SK-N-MC (cell line): Measurements from ENCODE around the gene COX7A2.

Experiments
- EZH2 ChIP-seq: fragments of 200-600 bp; sonication (generic); IDR thresholded peaks from one replicate; pipeline ENCODE4 v1.6.1; 2017; ENCODE audit warnings: antibody characterized with exemption
- POLR2AphosphoS5 ChIP-seq: IDR thresholded peaks from 2 replicates; pipeline ENCODE4 v1.6.1; 2012; ENCODE audit warnings: mild to moderate bottlenecking, low read depth, low read length, borderline replicate concordance

GRCh38 chr6:75288023-75288422 is 44.4 kb upstream of the COX7A2 start:
- TF ChIP-seq EZH2 = no peak
- TF ChIP-seq POLR2AphosphoS5 = no peak
